ENCODE data around the gene SORCS2.

DNA sequence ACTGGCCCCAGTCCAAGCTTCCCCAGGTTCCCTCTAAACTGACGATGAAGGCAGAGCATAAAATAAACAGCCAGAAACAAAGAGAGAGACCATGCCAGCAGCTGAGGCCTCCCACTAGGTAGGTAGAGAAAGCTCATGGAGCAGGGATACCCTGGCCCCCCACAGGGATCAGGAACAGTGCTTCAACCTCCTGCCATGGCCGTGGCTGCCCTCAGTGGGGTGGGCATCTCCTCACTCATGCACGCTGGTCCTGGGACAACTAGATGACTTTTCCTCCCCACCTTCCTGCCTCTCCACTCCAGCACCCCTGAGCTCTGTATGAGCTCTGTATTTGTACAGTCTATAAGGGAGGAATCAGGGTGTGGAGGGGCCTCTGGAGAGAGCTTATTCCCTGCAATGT is 360.1 kb downstream of the SORCS2 start:
- TF ChIP-seq EZH2 (IDR thresholded peaks at IDR 0.05; ENCODE audit: low read length, unreplicated experiment) (no peak), CTCF (conservative IDR thresholded peaks at IDR 0.05; ENCODE audit: low read depth, low read length) (no peak)

Data from PC-3 (cell line).